Activated CD4-positive, alpha-beta memory T cell treated with anti-CD3 and anti-CD28 coated beads for 36 hours (primary cell): ENCODE data around the gene ZNF747. TPM values are rescaled to one million over a fixed set of nuclear protein-coding genes. Genes with fewer than 3 reads are reported as not detected.
A peak's percentile ranks its signal among the peaks of the same experiment; 100 is the strongest.

ENCODE experiments used
- CTCF ChIA-PET: fragments of 350-600 bp; sonication (Branson Sonifier 250); formaldehyde crosslinking; loops from one replicate; lab custom pipeline; 2021; ENCODE audit warnings: antibody characterized with exemption, inconsistent platforms; lab: Charles Lee
- POLR2A ChIA-PET: fragments of 350-600 bp; sonication (Branson Sonifier 250); formaldehyde crosslinking; loops from one replicate; lab custom pipeline; 2021; ENCODE audit warnings: antibody characterized with exemption; lab: Charles Lee
- DNase-seq: peaks from one replicate; pipeline ENCODE4 v3.0.0-alpha.2; 2020
- H3K27ac Mint-ChIP-seq: one replicate; pipeline ENCODE4 v1.8.0; 2021; ENCODE audit warnings: mixed read lengths
- H3K27me3 Mint-ChIP-seq: one replicate; pipeline ENCODE4 v1.8.0; 2021; ENCODE audit warnings: mixed read lengths
- H3K36me3 Mint-ChIP-seq: one replicate; pipeline ENCODE4 v1.8.0; 2021; ENCODE audit warnings: mixed read lengths
- H3K4me1 Mint-ChIP-seq: one replicate; pipeline ENCODE4 v1.8.0; 2021; ENCODE audit warnings: low read depth, mixed read lengths
- H3K4me3 Mint-ChIP-seq: one replicate; pipeline ENCODE4 v1.8.0; 2021; ENCODE audit warnings: mild to moderate bottlenecking, mixed read lengths
- H3K9me3 Mint-ChIP-seq: one replicate; pipeline ENCODE4 v1.8.0; 2021; ENCODE audit warnings: mixed read lengths
- intact Hi-C: fragments of 100-400 bp; cut with micrococcal nuclease; formaldehyde crosslinking; loops from one replicate; pipeline ENCODE4 v1.15.1; 2023
- total RNA-seq, 2 experiments: library from RNA; stranded (reverse); gene quantifications; one replicate each; pipeline ENCODE4 v1.2.3, GENCODE V29; 2021

Gene ZNF747
- 1 to 10 TPM; 7.2 to 7.6 TPM for total RNA-seq

GRCh38 chr16:30534368-30535105 is at the start of gene ZNF747:
TSS of gene ZNF747 (minus strand) at chr16:30534858. CDS start at chr16:30534679, 179 bp downstream.
- ChIA-PET POLR2A (interaction anchor here (1.0 to 3.4 kb wide), 21 partner anchors 7 to 124 kb away, joined by 3 to 59 read pairs (median 10); partner anchors contain the start of genes DCTPP1, ITGAL, PRR14 and ZNF688), CTCF (interaction anchor here (1.0 to 4.3 kb wide), 24 partner anchors 15 to 163 kb away, joined by 3 to 53 read pairs (median 8); partner anchors contain the start of genes DCTPP1, ITGAL, PRR14 and ZNF688)
- DNase-seq = peak; percentile 94
- no peaks in the 10 kb centered on the region for H3K27me3 Mint-ChIP-seq
- intact Hi-C loops = loop anchor here (1.0 to 5.0 kb wide), 9 partner anchors 17 to 102 kb away; partner anchors contain the start of genes DCTPP1, SEPHS2, ZNF689 and ZNF764
- H3K4me1 Mint-ChIP-seq = peaks cover 38% of the 10 kb centered on the region
- H3K36me3 Mint-ChIP-seq = peaks cover 39% of the 10 kb centered on the region
- peak within 1 kb of the TSS; percentile 89 for H3K4me3 Mint-ChIP-seq
- no peaks in the 10 kb centered on the region for H3K9me3 Mint-ChIP-seq
- H3K27ac Mint-ChIP-seq = peak within 1 kb of the TSS; percentile 95

- ChIA-PET POLR2A (interaction anchor here (1.6 kb wide), 1 partner anchor 11 kb away, joined by 5 read pairs; the partner anchor contains the start of gene ZNF688), CTCF (no interaction called here)
- intact Hi-C loops = no loop called here
- Mint-ChIP-seq H3K36me3 (peaks cover 33% of the 10 kb centered on the region), H3K9me3 (no peaks in the 10 kb centered on the region), H3K27ac (no peak overlapping the region), H3K27me3 (no peaks in the 10 kb centered on the region), H3K4me3 (no peak overlapping the region), H3K4me1 (peaks cover 28% of the 10 kb centered on the region)
- no peak for DNase-seq
Measured at GRCh38 chr16:30582611-30583340, 48.1 kb upstream of the ZNF747 start.

- DNase-seq = no peak
- Mint-ChIP-seq H3K4me3 (no peak overlapping the region), H3K27ac (no peak overlapping the region), H3K9me3 (no peaks in the 10 kb centered on the region), H3K4me1 (peaks cover 21% of the 10 kb centered on the region), H3K36me3 (peaks cover 27% of the 10 kb centered on the region), H3K27me3 (no peaks in the 10 kb centered on the region)
- POLR2A ChIA-PET = interaction anchor here (1.6 kb wide), 1 partner anchor 9 kb away, joined by 5 read pairs; the partner anchor contains the start of gene ZNF688
- intact Hi-C loops = no loop called here
- CTCF ChIA-PET = no interaction called here
Measured at GRCh38 chr16:30581457-30581856, 46.8 kb upstream of the ZNF747 start.

GRCh38 chr16:30574678-30575077 is 40.0 kb upstream of the ZNF747 start:
- no peak for DNase-seq
- intact Hi-C loops = no loop called here
- Mint-ChIP-seq H3K36me3 (peaks cover 8% of the 10 kb centered on the region), H3K4me1 (peaks cover 30% of the 10 kb centered on the region), H3K27ac (no peak overlapping the region), H3K9me3 (no peaks in the 10 kb centered on the region), H3K4me3 (no peak overlapping the region), H3K27me3 (no peaks in the 10 kb centered on the region)
- CTCF ChIA-PET = interaction anchor here (0.9 to 1.4 kb wide), 2 partner anchors 39 to 54 kb away, joined by 3 to 4 read pairs; no protein-coding TSS in a partner anchor
- POLR2A ChIA-PET = interaction anchor here (1.2 kb wide), 1 partner anchor 11 kb away, joined by 4 read pairs; no protein-coding TSS in a partner anchor

- peak within 1 kb of the TSS; percentile 91 for H3K4me3 Mint-ChIP-seq
- CTCF ChIA-PET = interaction anchor here (0.8 to 3.0 kb wide), 13 partner anchors 10 to 154 kb away, joined by 3 to 17 read pairs (median 5); partner anchors contain the start of genes DCTPP1, ZNF747, ZNF764 and ZNF785
- POLR2A ChIA-PET = interaction anchor here (0.6 to 2.9 kb wide), 23 partner anchors 11 to 386 kb away, joined by 3 to 39 read pairs (median 4); partner anchors contain the start of genes FBRS, PRR14, ZNF689 and ZNF747
- peaks cover 4% of the 10 kb centered on the region for H3K36me3 Mint-ChIP-seq
- intact Hi-C loops = loop anchor here (1.0 to 2.0 kb wide), 5 partner anchors 13 to 201 kb away; partner anchors contain the start of genes PRR14, TBC1D10B, ZNF747 and ZNF764
- peak; percentile 96 for DNase-seq
- H3K27ac Mint-ChIP-seq = peak within 1 kb of the TSS; percentile 92
- no peaks in the 10 kb centered on the region for H3K27me3 Mint-ChIP-seq
- H3K4me1 Mint-ChIP-seq = peaks cover 51% of the 10 kb centered on the region
- H3K9me3 Mint-ChIP-seq = no peaks in the 10 kb centered on the region
Measured at GRCh38 chr16:30571445-30572322, 37.0 kb upstream of the ZNF747 start, which contains the start of gene ZNF688. TSS of gene ZNF688 (minus strand) at chr16:30571714. CDS start at chr16:30571629, 85 bp downstream.

GRCh38 chr16:30570636-30571444 is 36.2 kb upstream of the ZNF747 start:
- H3K4me1 Mint-ChIP-seq = peaks cover 54% of the 10 kb centered on the region
- H3K4me3 Mint-ChIP-seq = peak overlapping the region; percentile 80
- H3K9me3 Mint-ChIP-seq = no peaks in the 10 kb centered on the region
- intact Hi-C loops = no loop called here
- ChIA-PET POLR2A (interaction anchor here (1.2 to 2.9 kb wide), 12 partner anchors 13 to 385 kb away, joined by 3 to 39 read pairs (median 5); partner anchors contain the start of genes PRR14, ZNF747, ZNF764 and ZNF771), CTCF (interaction anchor here (1.0 to 3.0 kb wide), 6 partner anchors 10 to 153 kb away, joined by 3 to 17 read pairs (median 12); partner anchors contain the start of genes DCTPP1, ZNF747 and ZNF785)
- H3K27me3 Mint-ChIP-seq = no peaks in the 10 kb centered on the region
- H3K27ac Mint-ChIP-seq = peak overlapping the region; percentile 89
- DNase-seq = no peak
- peaks cover 4% of the 10 kb centered on the region for H3K36me3 Mint-ChIP-seq

- H3K27me3 Mint-ChIP-seq = no peaks in the 10 kb centered on the region
- peaks cover 46% of the 10 kb centered on the region for H3K4me1 Mint-ChIP-seq
- H3K27ac Mint-ChIP-seq = peak overlapping the region; percentile 72
- peaks cover 4% of the 10 kb centered on the region for H3K36me3 Mint-ChIP-seq
- intact Hi-C loops = loop anchor here (2.0 kb wide), 2 partner anchors 97 to 193 kb away; partner anchors contain the start of genes CFAP119, ITGAL and RNF40
- no peaks in the 10 kb centered on the region for H3K9me3 Mint-ChIP-seq
- CTCF ChIA-PET = interaction anchor here (2.4 to 3.0 kb wide), 3 partner anchors 16 to 34 kb away, joined by 12 to 17 read pairs (median 16); partner anchors contain the start of genes ZNF747 and ZNF785
- DNase-seq = no peak
- H3K4me3 Mint-ChIP-seq = no peak overlapping the region
- POLR2A ChIA-PET = interaction anchor here (1.2 to 2.9 kb wide), 4 partner anchors 12 to 89 kb away, joined by 3 to 39 read pairs (median 20); partner anchors contain the start of genes ZNF747 and ZNF764
Measured at GRCh38 chr16:30569746-30570635, 35.3 kb upstream of the ZNF747 start.

GRCh38 chr16:30569281-30569680 is 34.6 kb upstream of the ZNF747 start:
- H3K36me3 Mint-ChIP-seq = peaks cover 4% of the 10 kb centered on the region
- POLR2A ChIA-PET = interaction anchor here (1.4 to 4.5 kb wide), 4 partner anchors 12 to 35 kb away, joined by 4 to 24 read pairs (median 20); partner anchors contain the start of genes ZNF747, ZNF764 and ZNF785
- CTCF ChIA-PET = interaction anchor here (1.2 kb wide), 1 partner anchor 140 kb away, joined by 4 read pairs; the partner anchor contains the start of gene DCTPP1
- H3K4me3 Mint-ChIP-seq = no peak overlapping the region
- no peak for DNase-seq
- intact Hi-C loops = loop anchor here (2.0 kb wide), 2 partner anchors 96 to 194 kb away; partner anchors contain the start of genes CFAP119, ITGAL and RNF40
- H3K9me3 Mint-ChIP-seq = no peaks in the 10 kb centered on the region
- H3K27ac Mint-ChIP-seq = peak overlapping the region; percentile 97
- H3K4me1 Mint-ChIP-seq = peaks cover 41% of the 10 kb centered on the region
- H3K27me3 Mint-ChIP-seq = no peaks in the 10 kb centered on the region
